ENCODE measurements around the gene JARID2.

DNA sequence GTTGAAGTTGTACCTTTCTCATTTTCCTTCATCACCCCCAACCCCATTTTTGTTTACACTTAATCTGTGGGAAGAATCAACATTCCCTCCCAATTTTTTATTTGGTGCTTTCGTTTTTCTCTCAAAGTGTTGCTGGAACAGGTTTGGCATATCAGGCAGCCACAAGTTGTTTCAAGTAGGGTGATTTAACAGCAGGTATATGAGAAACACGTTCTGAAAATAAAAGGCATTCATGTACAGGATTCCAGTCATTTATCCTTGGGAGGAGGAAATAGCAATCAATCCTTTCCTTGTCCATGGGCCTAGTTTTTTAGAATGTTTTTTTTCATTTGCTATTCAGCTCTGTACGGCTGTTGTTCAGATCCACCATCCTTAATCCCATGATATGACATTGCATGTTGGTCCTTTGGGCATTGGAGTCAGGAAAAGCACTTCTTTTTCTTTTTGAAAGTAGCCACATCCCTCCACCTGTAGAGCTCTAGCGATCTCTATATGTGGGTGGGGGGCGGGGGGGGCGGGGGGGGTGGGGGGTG is 120.2 kb downstream of the JARID2 start:
- TF ChIP-seq SIN3A (IDR thresholded peaks at IDR 0.05; ENCODE audit: borderline replicate concordance, insufficient read depth, low read length), result no peak
- TF ChIP-seq REST (IDR thresholded peaks at IDR 0.05; ENCODE audit: insufficient read depth in 1 of 2, low read depth in 2 of 2, low read length in 2 of 2), result no peak
- TF ChIP-seq POLR2AphosphoS5 (IDR thresholded peaks at IDR 0.05; ENCODE audit: low read depth, low read length), result no peak
